ENCODE results near the gene SRC. TPM values are rescaled to one million over a fixed set of nuclear protein-coding genes. Genes with fewer than 3 reads are reported as not detected.

SRC gene
- total RNA-seq, 3 donors from 2014 or later, result 111 to 155 (median 132) TPM

DNA sequence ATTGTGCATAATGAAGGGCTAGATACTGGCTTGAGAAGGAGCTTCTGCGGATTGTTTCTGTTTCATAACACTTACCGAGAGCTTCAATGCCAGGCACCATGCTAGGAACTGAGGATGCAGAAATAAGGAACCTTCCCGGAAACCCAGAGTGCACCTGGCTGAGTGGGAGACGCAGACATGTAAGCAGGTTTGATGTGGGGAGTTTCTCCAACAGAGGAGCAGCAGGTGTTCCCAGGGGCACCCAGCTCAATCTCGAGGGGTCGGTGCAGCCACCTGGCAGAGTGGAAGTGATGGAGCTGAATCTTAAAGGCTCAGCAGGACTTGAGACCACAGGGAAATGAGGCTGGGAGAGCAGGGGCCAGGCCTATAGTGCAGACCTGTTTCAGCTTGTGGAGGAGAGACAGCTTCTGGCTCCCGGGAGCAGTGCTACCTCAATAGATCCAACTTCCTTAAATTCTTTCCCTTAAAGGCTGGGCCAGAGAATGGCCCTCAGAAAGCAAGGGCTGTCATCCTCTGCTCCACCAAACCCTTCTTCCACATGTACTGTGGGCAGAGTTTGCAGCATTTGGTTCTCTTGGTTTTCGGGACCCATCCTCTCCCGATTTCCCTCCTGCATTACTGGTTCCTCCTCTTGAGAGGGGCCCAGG is 27.8 kb upstream of the SRC start:
- H3K4me1 ChIP-seq (ENCODE audit: low read depth), result peaks cover 16% of the 10 kb centered on the region
- H3K36me3 ChIP-seq (ENCODE audit: low read depth), result no peaks in the 10 kb centered on the region
- ATAC-seq (no peak), DNase-seq (no peak)
- H3K4me3 ChIP-seq, result no peak overlapping the region
- no peaks in the 10 kb centered on the region for H3K9me3 ChIP-seq
- intact Hi-C loops (cut with DNase I, micrococcal nuclease), result no loop called here
- TF ChIP-seq, protein P1, sequence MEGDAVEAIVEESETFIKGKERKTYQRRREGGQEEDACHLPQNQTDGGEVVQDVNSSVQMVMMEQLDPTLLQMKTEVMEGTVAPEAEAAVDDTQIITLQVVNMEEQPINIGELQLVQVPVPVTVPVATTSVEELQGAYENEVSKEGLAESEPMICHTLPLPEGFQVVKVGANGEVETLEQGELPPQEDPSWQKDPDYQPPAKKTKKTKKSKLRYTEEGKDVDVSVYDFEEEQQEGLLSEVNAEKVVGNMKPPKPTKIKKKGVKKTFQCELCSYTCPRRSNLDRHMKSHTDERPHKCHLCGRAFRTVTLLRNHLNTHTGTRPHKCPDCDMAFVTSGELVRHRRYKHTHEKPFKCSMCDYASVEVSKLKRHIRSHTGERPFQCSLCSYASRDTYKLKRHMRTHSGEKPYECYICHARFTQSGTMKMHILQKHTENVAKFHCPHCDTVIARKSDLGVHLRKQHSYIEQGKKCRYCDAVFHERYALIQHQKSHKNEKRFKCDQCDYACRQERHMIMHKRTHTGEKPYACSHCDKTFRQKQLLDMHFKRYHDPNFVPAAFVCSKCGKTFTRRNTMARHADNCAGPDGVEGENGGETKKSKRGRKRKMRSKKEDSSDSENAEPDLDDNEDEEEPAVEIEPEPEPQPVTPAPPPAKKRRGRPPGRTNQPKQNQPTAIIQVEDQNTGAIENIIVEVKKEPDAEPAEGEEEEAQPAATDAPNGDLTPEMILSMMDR (IDR thresholded peaks at IDR 0.05), result no peak

- intact Hi-C loops (cut with DNase I, micrococcal nuclease), result no loop called here
- Histone ChIP-seq H3K4me1 (ENCODE audit: low read depth) (peaks cover 9% of the 10 kb centered on the region), H3K9me3 (no peaks in the 10 kb centered on the region), H3K36me3 (ENCODE audit: low read depth) (no peaks in the 10 kb centered on the region), H3K4me3 (no peak overlapping the region)
- TF ChIP-seq, protein P1 (IDR thresholded peaks at IDR 0.05), result no peak
- peak; percentile 20 for ATAC-seq
- DNase-seq, result no peak
These were observed 26.7 kb upstream of the SRC start for GRCh38 chr20:37319151-37319671.

- Histone ChIP-seq H3K9me3 (no peaks in the 10 kb centered on the region), H3K4me1 (ENCODE audit: low read depth) (no peaks in the 10 kb centered on the region), H3K4me3 (no peak overlapping the region), H3K36me3 (ENCODE audit: low read depth) (no peaks in the 10 kb centered on the region)
- TF ChIP-seq, protein P1 (IDR thresholded peaks at IDR 0.05), result no peak
- ATAC-seq, result no peak
- no peak for DNase-seq
- intact Hi-C loops (cut with DNase I, micrococcal nuclease), result no loop called here
These were observed 22.0 kb upstream of the SRC start for GRCh38 chr20:37323985-37324384.

DNA sequence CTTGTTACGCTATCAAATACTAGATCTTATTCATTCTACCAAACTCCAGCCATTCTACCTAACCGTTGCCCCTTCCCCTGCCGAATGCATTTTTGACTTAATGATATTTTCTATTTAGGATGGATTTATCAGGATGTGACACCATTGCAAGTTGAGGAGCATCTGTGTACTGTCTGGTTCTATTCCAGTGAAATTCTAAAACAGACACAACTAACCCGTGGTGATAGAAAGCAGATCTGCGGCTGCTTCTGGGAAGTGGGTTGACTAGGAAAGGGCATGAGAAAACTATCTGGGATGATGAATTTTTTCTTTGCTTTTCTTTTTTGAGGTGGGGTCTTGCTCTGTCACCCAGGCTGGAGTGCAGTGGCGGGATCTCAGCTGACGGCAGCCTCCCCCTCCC is 20.7 kb upstream of the SRC start:
- intact Hi-C loops (cut with DNase I, micrococcal nuclease), result no loop called here
- TF ChIP-seq, protein P1 (IDR thresholded peaks at IDR 0.05), result no peak
- Histone ChIP-seq H3K9me3 (no peaks in the 10 kb centered on the region), H3K4me3 (no peak overlapping the region), H3K4me1 (ENCODE audit: low read depth) (no peaks in the 10 kb centered on the region), H3K36me3 (ENCODE audit: low read depth) (no peaks in the 10 kb centered on the region)
- ATAC-seq (no peak), DNase-seq (no peak)

DNA sequence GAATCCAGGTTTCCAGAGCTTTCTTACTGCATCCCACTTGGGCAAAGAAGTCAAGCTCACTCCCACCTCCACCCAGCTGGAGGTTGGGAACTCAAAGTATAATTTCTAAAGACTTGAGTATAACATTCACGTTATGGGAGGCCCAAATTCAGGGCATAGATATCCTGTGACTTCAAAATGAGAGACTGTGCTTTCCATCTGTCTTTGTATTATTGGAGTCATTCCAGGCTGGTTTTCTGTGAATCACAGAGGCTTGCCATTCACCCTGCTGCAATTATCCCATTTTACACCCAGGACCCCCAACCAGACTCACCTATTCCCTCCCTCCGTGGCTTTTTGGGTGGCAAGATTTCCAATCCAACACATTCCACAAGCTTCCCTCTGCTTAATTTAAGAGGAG is 19.3 kb upstream of the SRC start:
- intact Hi-C loops (cut with DNase I, micrococcal nuclease), result no loop called here
- TF ChIP-seq, protein P1 (IDR thresholded peaks at IDR 0.05), result no peak
- ATAC-seq (no peak), DNase-seq (no peak)
- Histone ChIP-seq H3K36me3 (ENCODE audit: low read depth) (no peaks in the 10 kb centered on the region), H3K4me1 (ENCODE audit: low read depth) (no peaks in the 10 kb centered on the region), H3K4me3 (no peak overlapping the region), H3K9me3 (no peaks in the 10 kb centered on the region)

Data from mucosa of descending colon (tissue), 3 donors.